GM23248 (cell line): ENCODE data around the gene PLCH1. TPM values are rescaled to one million over a fixed set of nuclear protein-coding genes. Genes with fewer than 3 reads are reported as not detected.

ENCODE experiments used
- DNase-seq: peaks from one replicate; pipeline ENCODE4 v3.0.0-alpha.2; 2015
- H2AFZ ChIP-seq: fragments of 200-600 bp; sonication (generic); 2 replicates; pipeline ENCODE4 v1.6.1; 2016; ENCODE audit warnings: antibody characterized with exemption
- H3F3A ChIP-seq: fragments of 200-600 bp; sonication (generic); 2 replicates; pipeline ENCODE4 v1.6.1; 2016; ENCODE audit warnings: mild to moderate bottlenecking, antibody characterized with exemption, mixed run types; ENCODE audit not compliant: insufficient read depth
- H3K27ac ChIP-seq: fragments of 200-600 bp; sonication (generic); 2 replicates; pipeline ENCODE4 v1.5.1; 2016; ENCODE audit warnings: mild to moderate bottlenecking
- H3K27me3 ChIP-seq: fragments of 200-600 bp; sonication (generic); replicated peaks from 2 replicates; pipeline ENCODE4 v1.6.1; 2016; ENCODE audit warnings: mild to moderate bottlenecking; ENCODE audit not compliant: insufficient read depth
- H3K36me3 ChIP-seq: fragments of 200-600 bp; sonication (generic); 2 replicates; pipeline ENCODE4 v1.6.1; 2016; ENCODE audit warnings: low read depth, mild to moderate bottlenecking
- H3K4me1 ChIP-seq: fragments of 200-600 bp; sonication (generic); 2 replicates; pipeline ENCODE4 v1.6.1; 2016; ENCODE audit warnings: mild to moderate bottlenecking; ENCODE audit not compliant: insufficient read depth
- H3K4me2 ChIP-seq: fragments of 200-600 bp; sonication (generic); one replicate; pipeline ENCODE4 v1.6.1; 2016; ENCODE audit warnings: mild to moderate bottlenecking; ENCODE audit not compliant: unreplicated experiment
- H3K4me3 ChIP-seq: fragments of 200-600 bp; sonication (generic); 2 replicates; pipeline ENCODE4 v1.5.1; 2016; ENCODE audit warnings: mild to moderate bottlenecking
- H3K79me2 ChIP-seq: fragments of 200-600 bp; sonication (generic); 2 replicates; pipeline ENCODE4 v1.6.1; 2016; ENCODE audit warnings: mild to moderate bottlenecking; ENCODE audit not compliant: insufficient read depth
- H3K9ac ChIP-seq: fragments of 200-600 bp; sonication (generic); 2 replicates; pipeline ENCODE4 v1.6.1; 2016; ENCODE audit warnings: mild to moderate bottlenecking
- H3K9me2 ChIP-seq: fragments of 200-600 bp; sonication (generic); 2 replicates; pipeline ENCODE4 v1.6.1; 2016; ENCODE audit warnings: mixed run types, mild to moderate bottlenecking, moderate library complexity; ENCODE audit not compliant: insufficient read depth
- H3K9me3 ChIP-seq: fragments of 200-600 bp; sonication (generic); one replicate; pipeline ENCODE4 v1.6.1; 2017; ENCODE audit warnings: low read depth
- H4K20me1 ChIP-seq: fragments of 200-600 bp; sonication (generic); 2 replicates; pipeline ENCODE4 v1.6.0; 2016; ENCODE audit not compliant: insufficient read depth
- EZH2 ChIP-seq: fragments of 200-600 bp; sonication (generic); IDR thresholded peaks from 2 replicates; pipeline ENCODE4 v1.6.1; 2018; ENCODE audit warnings: antibody characterized with exemption, mild to moderate bottlenecking; ENCODE audit not compliant: insufficient read depth, poor library complexity, severe bottlenecking
- EZH2phosphoT487 ChIP-seq: fragments of 200-600 bp; sonication (generic); IDR thresholded peaks from 2 replicates; pipeline ENCODE4 v1.6.1; 2018; ENCODE audit warnings: antibody characterized with exemption, moderate library complexity, mild to moderate bottlenecking, low read depth; ENCODE audit not compliant: insufficient read depth
- WGBS, 2 experiments: methylation state at CpG; one replicate each; pipeline ENCODE4 v1.1.6; 2015 to 2017; ENCODE audit warnings: low lambda C conversion rate in 2 of 2, low coverage in 1 of 2; ENCODE audit errors: missing lambda C conversion rate in 2 of 2; 5-methylcytosine and 5-hydroxymethylcytosine counted together
- in situ Hi-C: fragments of 300-500 bp; cut with MboI; formaldehyde crosslinking; loops from 2 replicates; pipeline ENCODE4 v1.15.0; 2020
- polyA plus RNA-seq: library from polyadenylated mRNA; unstranded; fragments of >200 nt; fragmentation: Nextera tagmentation; extraction: Ambion mirVana; gene quantifications from 2 replicates; pipeline ENCODE4 v1.2.1, GENCODE V29; 2016
- total RNA-seq: library from RNA; depleted of rRNA; stranded (reverse); fragments of >200 nt; shearing (Covaris generic); gene quantifications from 2 replicates; pipeline ENCODE4 v1.2.3, GENCODE V29; 2014

Gene PLCH1
- total and polyA plus RNA-seq, 2 experiments from 2014 or later, result not detected

GRCh38 chr3:155494332-155494731 lies 250.5 kb downstream of the PLCH1 start:
- no peaks in the 10 kb centered on the region for H3K9me2 ChIP-seq
- H3K9me3 ChIP-seq, result no peaks in the 10 kb centered on the region
- no peaks in the 10 kb centered on the region for H3K27me3 ChIP-seq
- H3F3A ChIP-seq, result peaks cover 11% of the 10 kb centered on the region; the same call in 1 of the 2 replicates
- H3K4me1 ChIP-seq, result peaks cover 13% of the 10 kb centered on the region
- no peak overlapping the region for H2AFZ ChIP-seq
- WGBS, 2 experiments, result 83 to 85% methylated on average over 5 of the region's 5 CpGs
- H3K27ac ChIP-seq, result no peak overlapping the region
- H3K9ac ChIP-seq, result no peak overlapping the region
- no peak for TF ChIP-seq EZH2
- no peak for TF ChIP-seq EZH2phosphoT487
- DNase-seq, result no peak
- no peaks in the 10 kb centered on the region for H3K36me3 ChIP-seq
- H3K4me2 ChIP-seq, result no peak overlapping the region
- in situ Hi-C loops, result no loop called here
- H3K4me3 ChIP-seq, result no peak overlapping the region
- no peaks in the 10 kb centered on the region for H3K79me2 ChIP-seq
- no peaks in the 10 kb centered on the region for H4K20me1 ChIP-seq

- in situ Hi-C loops, result no loop called here
- Histone ChIP-seq H3K36me3 (no peaks in the 10 kb centered on the region), H3K9me2 (no peaks in the 10 kb centered on the region), H2AFZ (no peak overlapping the region), H4K20me1 (no peaks in the 10 kb centered on the region), H3K9me3 (no peaks in the 10 kb centered on the region), H3F3A (no peaks in the 10 kb centered on the region), H3K27me3 (no peaks in the 10 kb centered on the region), H3K4me1 (no peaks in the 10 kb centered on the region), H3K79me2 (no peaks in the 10 kb centered on the region), H3K27ac (no peak overlapping the region), H3K9ac (no peak overlapping the region), H3K4me3 (no peak overlapping the region), H3K4me2 (no peak overlapping the region)
- WGBS, 2 experiments, result 12 to 13% methylated on average over 1 of the region's 1 CpG
- DNase-seq, result no peak
- TF ChIP-seq EZH2 (no peak), EZH2phosphoT487 (no peak)
Observed at GRCh38 chr3:155492841-155493240, 252.0 kb downstream of the PLCH1 start.

GRCh38 chr3:155491696-155492095 lies 253.2 kb downstream of the PLCH1 start:
- Histone ChIP-seq H3K36me3 (no peaks in the 10 kb centered on the region), H3F3A (no peaks in the 10 kb centered on the region), H3K9ac (no peak overlapping the region), H3K27ac (no peak overlapping the region), H3K9me3 (no peaks in the 10 kb centered on the region), H3K4me3 (no peak overlapping the region), H3K4me1 (no peaks in the 10 kb centered on the region), H3K27me3 (no peaks in the 10 kb centered on the region), H3K4me2 (no peak overlapping the region), H3K9me2 (no peaks in the 10 kb centered on the region), H3K79me2 (no peaks in the 10 kb centered on the region), H2AFZ (no peak overlapping the region), H4K20me1 (no peaks in the 10 kb centered on the region)
- DNase-seq, result no peak
- WGBS, 2 experiments, result 87 to 90% methylated on average over 3 of the region's 3 CpGs
- TF ChIP-seq EZH2, result no peak
- TF ChIP-seq EZH2phosphoT487, result no peak
- in situ Hi-C loops, result no loop called here

- no peaks in the 10 kb centered on the region for H3K27me3 ChIP-seq
- 45 to 47% methylated on average over 5 of the region's 5 CpGs for WGBS, 2 experiments
- no peak overlapping the region for H3K4me2 ChIP-seq
- H3K9me2 ChIP-seq, result no peaks in the 10 kb centered on the region
- in situ Hi-C loops, result no loop called here
- TF ChIP-seq EZH2phosphoT487 (no peak), EZH2 (no peak)
- H3F3A ChIP-seq, result no peaks in the 10 kb centered on the region
- H3K4me3 ChIP-seq, result no peak overlapping the region
- H2AFZ ChIP-seq, result no peak overlapping the region
- no peaks in the 10 kb centered on the region for H4K20me1 ChIP-seq
- no peaks in the 10 kb centered on the region for H3K4me1 ChIP-seq
- no peak for DNase-seq
- no peak overlapping the region for H3K27ac ChIP-seq
- H3K36me3 ChIP-seq, result no peaks in the 10 kb centered on the region
- no peaks in the 10 kb centered on the region for H3K9me3 ChIP-seq
- H3K79me2 ChIP-seq, result no peaks in the 10 kb centered on the region
- no peak overlapping the region for H3K9ac ChIP-seq
Observed at GRCh38 chr3:155488671-155489070, 256.2 kb downstream of the PLCH1 start.

- DNase-seq, result no peak
- Histone ChIP-seq H3K4me3 (no peak overlapping the region), H2AFZ (no peak overlapping the region; the same call in 1 of the 2 replicates), H3K27me3 (no peaks in the 10 kb centered on the region), H3K9ac (no peak overlapping the region), H4K20me1 (no peaks in the 10 kb centered on the region), H3K36me3 (no peaks in the 10 kb centered on the region), H3K9me3 (no peaks in the 10 kb centered on the region), H3K4me2 (no peak overlapping the region), H3K9me2 (no peaks in the 10 kb centered on the region), H3K79me2 (no peaks in the 10 kb centered on the region), H3F3A (no peaks in the 10 kb centered on the region), H3K4me1 (no peaks in the 10 kb centered on the region), H3K27ac (no peak overlapping the region)
- WGBS, 2 experiments, result 89 to 92% methylated on average over 1 of the region's 1 CpG
- TF ChIP-seq EZH2phosphoT487 (no peak), EZH2 (no peak)
- in situ Hi-C loops, result no loop called here
Observed at GRCh38 chr3:155485897-155486296, 259.0 kb downstream of the PLCH1 start.
